K562 (cell line): ENCODE results near the gene CISTR. TPM values are rescaled to one million over a fixed set of nuclear protein-coding genes. Genes with fewer than 3 reads are reported as not detected.
A peak's percentile ranks its signal among the peaks of the same experiment; 100 is the strongest.

Experiments used
- ADNP ChIP-seq: fragments of 200-800 bp; sonication (Bioruptor generic); IDR thresholded peaks from 2 replicates; pipeline ENCODE4 v1.6.1; 2016; ENCODE audit warnings: missing genetic modification characterization, missing compliant biosample characterization
- ARID4B ChIP-seq: sonication (generic); formaldehyde crosslinking; IDR thresholded peaks from 2 replicates; pipeline ENCODE4 v1.8.0; 2022; ENCODE audit warnings: mild to moderate bottlenecking, missing genetic modification reagents
- ATF2 ChIP-seq: sonication (generic); formaldehyde crosslinking; IDR thresholded peaks from 2 replicates; pipeline ENCODE4 v1.8.1; 2022; ENCODE audit warnings: missing genetic modification reagents
- CHCHD3 ChIP-seq: fragments of 250-450 bp; sonication (Bioruptor Pico); IDR thresholded peaks from 2 replicates; pipeline ENCODE4 v2.1.2; 2022; ENCODE audit warnings: mild to moderate bottlenecking
- DEAF1 ChIP-seq: fragments of 450-650 bp; formaldehyde crosslinking; IDR thresholded peaks from 2 replicates; pipeline ENCODE4 v1.4.0; 2020; ENCODE audit warnings: mild to moderate bottlenecking, moderate library complexity
- E4F1 ChIP-seq: fragments of 250-450 bp; sonication (Bioruptor Pico); IDR thresholded peaks from 2 replicates; pipeline ENCODE4 v1.5.0; 2021; ENCODE audit warnings: mild to moderate bottlenecking, borderline replicate concordance
- HINFP ChIP-seq: fragments of 450-650 bp; conservative IDR thresholded peaks from 2 replicates; pipeline ENCODE4 v1.6.1; 2016; ENCODE audit warnings: missing genetic modification characterization, low read depth, mild to moderate bottlenecking, control low read depth, missing compliant biosample characterization
- L3MBTL2 ChIP-seq: fragments of 450-650 bp; IDR thresholded peaks from 2 replicates; pipeline ENCODE4 v1.6.1; 2016; ENCODE audit warnings: mild to moderate bottlenecking, moderate library complexity
- POLR2G ChIP-seq: fragments of 200-400 bp; formaldehyde crosslinking; IDR thresholded peaks from 2 replicates; pipeline ENCODE4 v1.6.1; 2017; ENCODE audit warnings: low read depth, mild to moderate bottlenecking, antibody characterized with exemption, low read length, moderate library complexity
- SIN3B ChIP-seq: fragments of 450-650 bp; IDR thresholded peaks from 2 replicates; pipeline ENCODE4 v1.6.1; 2017; ENCODE audit warnings: low read depth, mild to moderate bottlenecking, moderate library complexity
- SMAD2 ChIP-seq: fragments of 150-350 bp; IDR thresholded peaks from 2 replicates; pipeline ENCODE4 v1.6.1; 2014; ENCODE audit warnings: low read depth, mild to moderate bottlenecking, low read length
- ZBTB7A ChIP-seq: IDR thresholded peaks from 2 replicates; pipeline ENCODE4 v1.6.1; 2011; ENCODE audit warnings: low read depth, mild to moderate bottlenecking, low read length, moderate library complexity, borderline replicate concordance; ENCODE audit not compliant: control insufficient read depth
- ZNF584 ChIP-seq: fragments of 200-800 bp; sonication (Bioruptor generic); IDR thresholded peaks from 2 replicates; pipeline ENCODE4 v1.6.1; 2016; ENCODE audit warnings: low read depth, mild to moderate bottlenecking, missing genetic modification characterization, missing compliant biosample characterization
- ZNF766 ChIP-seq: fragments of 200-800 bp; sonication (Bioruptor generic); conservative IDR thresholded peaks from 2 replicates; pipeline ENCODE4 v1.6.1; 2016; ENCODE audit warnings: missing genetic modification characterization, missing compliant biosample characterization
- polyA plus RNA-seq, 8 experiments: library from polyadenylated mRNA; depleted of rRNA in 4 of 8; stranded (reverse) in 5 of 8; unstranded in 3 of 8; fragments of >200 nt; fragmentation: Nextera tagmentation in 2 of 8; fragmentation: Illumina TruSeq in 1 of 8; extraction: Ambion mirVana in 2 of 8; extraction: Trizol in 1 of 8; gene quantifications; 2 replicates each; pipeline versions ENCODE4 v1.2.1 to v1.2.3, GENCODE V29; 2011 to 2014; ENCODE audit warnings: inconsistent platforms in 1 of 8, missing spikeins in 1 of 8
- total RNA-seq, 7 experiments: library from RNA; depleted of rRNA in 6 of 7; stranded (reverse); fragments of >200 nt in 6 of 7; fragmentation: Illumina TruSeq in 2 of 7; extraction: Trizol in 2 of 7; gene quantifications; 2 replicates each; pipeline versions ENCODE4 v1.2.1 to v1.2.3, GENCODE V29; 2011 to 2021; ENCODE audit warnings: low replicate concordance in 1 of 7

The CISTR gene
- total and polyA plus RNA-seq, 9 of the 15 experiments (the other 6 are each of a cell fraction or from before 2014, with no cell fraction given), result not detected

GRCh38 chr12:53727310-53728041, 24.3 kb downstream of the CISTR start, which contains the start of gene CALCOCO1 (continued):
- TF ChIP-seq ATF2 (CRISPR knock-in tag) (no peak), ZNF584 (CRISPR knock-in tag) (peak; percentile 93; the same call in 1 of the 2 replicates), HINFP (tag) (peak; percentile 77; the same call in 1 of the 2 replicates), ADNP (tag) (no peak), DEAF1 (CRISPR knock-in tag) (no peak), ARID4B (CRISPR knock-in tag) (peak; percentile 97), CHCHD3 (CRISPR knock-in tag) (no peak), POLR2G (peak; percentile 70), SIN3B (0 out of 2 replicates have a peak, but pooled peaks have one; percentile 31), L3MBTL2 (peak; percentile 84), E4F1 (0 out of 2 replicates have a peak, but pooled peaks have one; percentile 47), ZBTB7A (peak; percentile 69; the same call in 1 of the 2 replicates), SMAD2 (peak; percentile 37; the same call in 1 of the 2 replicates), ZNF766 (CRISPR knock-in tag) (peak; percentile 99)
